Measurements from ENCODE around the gene LRRTM4.
"Not testable (repeated sequence)": the region's sequence is repeated elsewhere in the genome, so short reads cannot be mapped to it uniquely, and the experiment has no call there.

Gene LRRTM4

DNA sequence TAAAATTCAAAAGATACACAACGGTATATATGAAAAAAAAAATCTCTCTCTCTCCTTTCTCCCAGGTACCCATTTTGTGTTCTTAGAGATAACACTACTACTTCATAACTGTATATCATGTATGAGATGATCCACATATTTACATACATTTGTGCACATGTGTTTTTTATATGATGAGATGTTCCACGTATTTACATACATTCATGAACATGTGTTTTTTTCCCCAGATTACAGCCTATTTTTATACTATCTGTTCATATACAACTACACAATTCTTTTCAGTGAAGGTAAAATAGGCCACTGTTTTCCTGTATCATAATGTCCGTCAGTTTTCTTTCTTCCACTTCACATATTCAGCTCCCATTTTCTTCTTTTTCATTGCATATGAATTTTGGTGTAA lies 808.9 kb downstream of the LRRTM4 start:
- DNase-seq, result no peak

DNA sequence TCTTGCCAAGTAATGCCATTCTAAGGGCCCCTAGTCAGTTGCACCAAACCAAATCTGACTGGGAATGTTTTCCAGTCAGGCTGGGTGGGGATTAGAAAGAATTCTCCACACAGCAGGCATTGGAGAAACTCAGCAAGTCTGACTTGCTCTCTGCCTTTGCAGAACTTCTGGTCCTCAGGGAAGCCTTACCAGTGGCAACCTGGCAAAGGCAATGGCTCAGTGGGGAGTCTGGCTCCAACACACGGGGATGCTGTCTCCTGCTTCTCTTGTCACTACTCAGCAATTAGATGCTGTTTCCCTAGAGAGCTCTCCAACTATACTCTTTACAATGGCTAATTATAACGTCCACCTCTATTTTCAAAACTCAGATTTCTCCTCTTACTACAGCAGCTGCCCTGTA lies 810.7 kb downstream of the LRRTM4 start:
- peak; percentile 80 to 96 (median 83) for DNase-seq

DNA sequence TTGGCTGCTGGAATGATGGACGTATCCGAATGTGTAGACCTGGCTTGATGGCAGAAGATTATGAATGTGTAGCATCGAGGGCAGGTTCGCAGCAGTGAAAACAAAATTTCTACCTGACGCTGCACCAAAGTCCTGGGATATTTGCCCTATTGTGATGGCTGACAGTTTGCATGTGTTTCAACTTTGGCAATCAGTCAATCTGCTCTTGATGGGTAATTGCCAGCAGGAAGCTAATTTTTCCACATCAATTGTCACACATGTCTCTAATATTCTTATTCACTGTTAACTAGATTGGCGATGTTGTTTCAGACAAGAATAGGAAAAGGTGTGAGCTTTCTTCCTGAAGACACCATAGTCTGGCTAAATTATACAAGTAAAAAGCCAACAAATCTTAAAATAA lies 821.3 kb downstream of the LRRTM4 start:
- peak in 1 of 3 experiments; percentile 26 for DNase-seq

DNA sequence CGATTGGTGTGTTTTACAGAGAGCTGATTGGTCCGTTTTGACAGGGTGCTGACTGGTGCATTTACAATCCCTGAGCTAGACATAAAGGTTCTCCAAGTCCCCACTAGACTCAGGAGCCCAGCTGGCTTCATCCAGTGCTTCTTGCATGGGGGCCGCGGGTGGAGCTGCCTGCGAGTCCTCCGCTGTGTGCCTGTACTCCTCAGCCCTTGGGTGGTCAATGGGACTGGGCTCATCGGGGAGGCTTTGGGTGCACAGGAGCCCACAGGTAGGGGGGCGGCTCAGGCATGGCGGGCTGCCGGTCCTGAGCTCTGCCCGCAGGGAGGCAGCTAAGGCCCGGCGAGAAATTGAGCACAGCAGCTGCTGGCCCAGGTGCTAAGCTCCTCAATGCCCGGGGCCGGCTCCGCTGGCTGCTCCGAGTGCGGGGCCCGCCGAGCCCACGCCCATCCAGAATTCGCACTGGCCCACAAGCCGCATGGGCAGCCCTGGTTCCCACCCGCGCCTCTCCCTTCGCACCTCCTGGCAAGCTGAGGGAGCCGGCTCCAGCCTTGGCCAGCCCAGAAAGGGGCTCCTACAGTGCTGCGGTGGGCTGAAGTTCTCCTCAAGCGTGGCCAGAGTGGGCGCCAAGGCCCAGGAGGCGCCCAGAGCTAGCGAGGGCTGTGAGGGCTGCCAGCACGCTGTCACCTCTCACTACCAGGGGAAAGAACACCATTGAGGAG lies 824.0 kb downstream of the LRRTM4 start:
- not testable (repeated sequence) for DNase-seq
